ENCODE data around the gene CCNL2. TPM values are rescaled to one million over a fixed set of nuclear protein-coding genes. Genes with fewer than 3 reads are reported as not detected.
"Not testable (repeated sequence)": the region's sequence is repeated elsewhere in the genome, so short reads cannot be mapped to it uniquely, and the experiment has no call there.

CCNL2 gene
- total RNA-seq, 1 experiment from 2014 or later: 173 TPM

DNA sequence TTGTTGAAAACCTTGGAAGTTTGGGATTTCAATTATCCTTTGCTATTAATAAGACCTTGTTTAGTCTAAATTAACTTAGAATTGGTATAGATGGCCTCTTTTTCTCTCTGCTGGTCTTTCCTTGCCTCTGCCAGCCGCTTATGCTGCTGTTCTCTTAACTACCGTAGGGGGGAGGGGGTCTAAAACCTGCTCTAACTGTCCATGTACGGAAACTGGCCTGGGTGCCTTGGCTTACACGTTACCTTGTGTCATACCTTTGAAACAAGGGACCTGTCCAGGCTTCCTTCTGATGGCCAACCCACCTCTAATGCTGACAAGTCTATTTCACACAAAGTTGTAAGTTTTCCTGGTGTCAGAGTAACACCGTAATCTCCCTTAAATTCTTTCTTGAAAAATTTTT, 18.3 kb upstream of the CCNL2 start:
- not testable (repeated sequence) for H3K9ac ChIP-seq (ENCODE audit: extremely low read depth, insufficient read length, low read length); H3K27ac ChIP-seq (ENCODE audit: insufficient read length, low read depth, low read length); H3K4me3 Mint-ChIP-seq; H4K5ac ChIP-seq (ENCODE audit: insufficient read length, low read depth, low read length); H2AK5ac ChIP-seq (ENCODE audit: insufficient read length, low read length); H3K9me3 Mint-ChIP-seq; H2BK5ac ChIP-seq (ENCODE audit: insufficient read length, low read length); H3K4me1 ChIP-seq (ENCODE audit: insufficient read depth, low read length); H3K23me2 ChIP-seq (ENCODE audit: insufficient read length, low read depth, low read length, poor library complexity, severe bottlenecking); H2AFZ ChIP-seq (ENCODE audit: low read length); H2BK12ac ChIP-seq (ENCODE audit: insufficient read length, low read depth, low read length); H3K4me2 ChIP-seq (ENCODE audit: insufficient read depth, insufficient read length, low read length); H4K8ac ChIP-seq (replicated peaks; ENCODE audit: insufficient read length, low read depth, low read length); H4K20me1 ChIP-seq (ENCODE audit: control insufficient read depth, insufficient read depth, insufficient read length); H3K4ac ChIP-seq (ENCODE audit: low read depth, low read length); H3K79me2 ChIP-seq (ENCODE audit: insufficient read depth, low read length); H3K36me3 Mint-ChIP-seq (ENCODE audit: insufficient read depth in 1 of 3, low read depth in 3 of 3); H3K79me1 ChIP-seq (ENCODE audit: insufficient read depth, low read depth, low read length, poor library complexity, severe bottlenecking); H3K23ac ChIP-seq (ENCODE audit: insufficient read length, low read depth, low read length); H3K27me3 Mint-ChIP-seq (ENCODE audit: low read depth); H3T11ph ChIP-seq (ENCODE audit: low read length); H3K27me3 ChIP-seq (ENCODE audit: insufficient read depth, low read length); DNase-seq; H2BK15ac ChIP-seq (ENCODE audit: low read depth, low read length); H2BK120ac ChIP-seq (ENCODE audit: low read depth, low read length, poor library complexity, severe bottlenecking); H2BK20ac ChIP-seq (ENCODE audit: low read depth, low read length, poor library complexity, severe bottlenecking); H3K14ac ChIP-seq (ENCODE audit: insufficient read depth, low read length); H4K91ac ChIP-seq (ENCODE audit: insufficient read length, low read depth, low read length); H3K18ac ChIP-seq (ENCODE audit: insufficient read length, low read depth, low read length); H3K56ac ChIP-seq (ENCODE audit: insufficient read length, low read depth, low read length); H3K9me3 ChIP-seq (ENCODE audit: control insufficient read depth, low read depth, low read length)
- Mint-ChIP-seq H3K4me1 (peaks cover 37 to 41% of the 10 kb centered on the region in 2 experiments), H3K27ac (peak overlapping the region in 1 of 3 experiments; percentile 45; a peak in 2 of 7 replicates)
- WGBS (ENCODE audit: extremely low coverage, insufficient read length, low lambda C conversion rate): no CpG with 5 or more reads among the region's 5 CpGs
